Measurements from ENCODE around the gene CHADL.

Gene CHADL, protein sequence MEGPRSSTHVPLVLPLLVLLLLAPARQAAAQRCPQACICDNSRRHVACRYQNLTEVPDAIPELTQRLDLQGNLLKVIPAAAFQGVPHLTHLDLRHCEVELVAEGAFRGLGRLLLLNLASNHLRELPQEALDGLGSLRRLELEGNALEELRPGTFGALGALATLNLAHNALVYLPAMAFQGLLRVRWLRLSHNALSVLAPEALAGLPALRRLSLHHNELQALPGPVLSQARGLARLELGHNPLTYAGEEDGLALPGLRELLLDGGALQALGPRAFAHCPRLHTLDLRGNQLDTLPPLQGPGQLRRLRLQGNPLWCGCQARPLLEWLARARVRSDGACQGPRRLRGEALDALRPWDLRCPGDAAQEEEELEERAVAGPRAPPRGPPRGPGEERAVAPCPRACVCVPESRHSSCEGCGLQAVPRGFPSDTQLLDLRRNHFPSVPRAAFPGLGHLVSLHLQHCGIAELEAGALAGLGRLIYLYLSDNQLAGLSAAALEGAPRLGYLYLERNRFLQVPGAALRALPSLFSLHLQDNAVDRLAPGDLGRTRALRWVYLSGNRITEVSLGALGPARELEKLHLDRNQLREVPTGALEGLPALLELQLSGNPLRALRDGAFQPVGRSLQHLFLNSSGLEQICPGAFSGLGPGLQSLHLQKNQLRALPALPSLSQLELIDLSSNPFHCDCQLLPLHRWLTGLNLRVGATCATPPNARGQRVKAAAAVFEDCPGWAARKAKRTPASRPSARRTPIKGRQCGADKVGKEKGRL

DNA sequence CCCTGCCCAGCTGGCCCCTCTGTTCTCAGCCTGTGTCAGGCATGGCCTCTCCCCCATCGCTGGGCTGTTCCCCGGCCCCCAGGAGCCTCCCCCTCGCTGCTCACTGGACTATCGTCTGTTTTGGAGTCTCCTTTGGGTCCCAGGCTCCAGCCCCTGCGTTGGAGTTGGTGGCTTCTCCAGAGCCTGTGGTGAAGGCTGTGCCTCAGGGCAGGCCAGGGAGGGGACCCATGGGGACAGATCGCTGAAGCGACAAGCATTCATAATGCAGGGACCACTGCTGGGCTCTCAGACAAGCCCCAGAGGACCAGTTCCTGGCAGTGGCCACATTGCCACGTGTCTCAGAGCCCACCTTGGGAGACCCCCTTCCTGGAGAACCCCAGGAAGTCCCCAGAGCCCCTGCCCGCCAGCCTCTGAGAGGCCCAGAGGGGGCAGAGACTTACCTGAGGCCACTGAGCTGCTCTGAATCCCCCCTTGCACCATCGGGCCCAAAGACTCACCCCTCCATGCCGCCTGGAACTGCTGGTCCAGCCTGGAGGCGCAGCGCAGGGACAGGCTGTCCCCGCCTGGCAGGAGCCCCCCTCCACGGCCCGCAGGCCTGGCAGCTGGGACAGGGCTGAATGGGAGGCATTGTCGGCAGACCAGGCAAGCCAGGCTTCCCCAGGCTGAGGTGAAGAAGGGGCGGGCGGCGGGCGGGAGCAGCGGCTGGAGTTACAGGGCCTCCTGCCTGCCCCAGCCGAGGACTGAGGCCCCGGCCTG is at the start of gene CHADL:
TSS of gene CHADL (minus strand) at position 555 of the 756 bp plus-strand sequence. CDS start at position 505, 50 bp downstream.
- H3K4me1 Mint-ChIP-seq (ENCODE audit: low read depth): peaks cover 6% of the 10 kb centered on the region
- no peaks in the 10 kb centered on the region for H3K36me3 Mint-ChIP-seq (ENCODE audit: low read depth)
- no peaks in the 10 kb centered on the region for H3K9me3 Mint-ChIP-seq
- no peak within 1 kb of the TSS for H3K4me3 Mint-ChIP-seq
- no peak within 1 kb of the TSS for H3K27ac Mint-ChIP-seq
- no peaks in the 10 kb centered on the region for H3K27me3 Mint-ChIP-seq

DNA sequence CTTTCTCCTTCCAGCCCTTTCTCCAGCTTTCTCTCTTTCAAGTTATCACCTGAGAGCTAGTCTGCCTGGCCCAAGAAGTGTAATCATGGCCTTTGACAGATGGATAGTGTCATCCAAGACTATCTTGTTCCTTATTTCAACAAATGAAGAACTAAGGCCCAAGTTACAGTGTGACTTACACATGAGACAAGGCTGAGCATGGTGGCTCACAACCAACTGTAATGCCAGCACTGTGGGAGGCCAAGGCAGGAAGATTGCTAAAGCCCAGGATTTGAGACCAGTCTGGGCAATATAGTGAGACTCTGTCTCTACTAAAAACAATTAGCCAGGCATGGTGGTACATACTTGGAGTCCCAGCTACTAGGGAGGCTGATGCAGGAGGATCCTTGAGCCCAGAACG is 48.9 kb upstream of the CHADL start:
- H3K4me1 Mint-ChIP-seq (ENCODE audit: low read depth): peaks cover 21% of the 10 kb centered on the region
- H3K36me3 Mint-ChIP-seq (ENCODE audit: low read depth): peaks cover 5% of the 10 kb centered on the region
- H3K4me3 Mint-ChIP-seq: no peak overlapping the region
- H3K27ac Mint-ChIP-seq: no peak overlapping the region
- H3K27me3 Mint-ChIP-seq: no peaks in the 10 kb centered on the region
- H3K9me3 Mint-ChIP-seq: no peaks in the 10 kb centered on the region

DNA sequence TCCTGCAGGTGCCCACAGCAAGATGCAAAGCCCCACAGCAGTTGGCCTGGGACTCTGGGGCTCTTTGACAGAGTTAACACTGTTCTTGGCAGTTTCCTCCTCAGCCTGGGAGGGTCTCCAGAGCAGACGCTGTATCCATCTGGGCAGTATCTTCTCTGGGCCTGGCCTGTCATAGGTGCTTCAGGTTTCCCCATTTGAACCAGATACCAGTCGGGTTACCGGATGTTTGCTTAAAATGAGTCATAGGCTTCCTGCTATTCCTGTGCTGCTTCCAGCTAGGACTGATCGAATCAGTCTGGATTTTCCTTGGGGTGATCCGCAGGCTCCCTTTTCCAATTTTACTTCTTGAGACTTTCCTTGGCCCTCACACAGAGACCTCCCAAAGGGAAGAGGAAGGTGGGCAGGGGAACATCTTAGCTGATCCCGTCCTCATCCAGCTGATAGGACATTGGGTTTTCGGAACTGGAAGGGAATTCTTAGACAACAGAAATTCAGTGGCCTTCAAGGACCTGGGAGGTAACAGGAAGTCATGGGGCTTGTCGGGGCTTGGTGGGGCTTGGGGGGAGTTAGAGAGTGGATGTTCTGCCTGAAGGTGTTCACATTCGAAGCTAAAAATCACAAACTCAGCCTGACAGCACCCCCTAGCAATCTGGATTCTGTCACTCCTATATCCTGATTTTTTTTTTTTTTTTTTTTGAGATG is 47.7 kb upstream of the CHADL start:
- no peak overlapping the region for H3K4me3 Mint-ChIP-seq
- peaks cover 11% of the 10 kb centered on the region for H3K36me3 Mint-ChIP-seq (ENCODE audit: low read depth)
- no peaks in the 10 kb centered on the region for H3K9me3 Mint-ChIP-seq

DNA sequence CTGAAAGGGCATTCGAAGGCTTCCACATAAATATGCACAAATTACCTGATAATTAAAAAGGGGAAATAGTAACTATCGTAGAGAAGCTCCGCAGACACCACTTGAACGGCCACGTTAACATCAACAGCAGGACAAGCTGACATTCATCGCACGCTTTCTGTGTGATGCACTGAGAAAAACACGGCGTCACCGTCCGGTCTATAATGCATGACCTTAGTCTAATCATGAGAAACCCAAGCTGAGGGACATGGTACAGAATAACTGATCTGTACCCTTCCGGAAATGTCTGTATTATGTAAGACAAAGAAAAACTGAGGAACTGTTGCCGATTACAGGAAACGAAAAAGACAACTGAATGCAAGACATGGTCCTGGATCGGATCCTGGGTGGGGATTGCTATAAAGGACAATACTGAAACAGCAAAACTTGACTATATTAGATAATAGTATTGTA is 45.9 kb upstream of the CHADL start:
- Mint-ChIP-seq H3K9me3 (no peaks in the 10 kb centered on the region), H3K4me3 (peak overlapping the region; percentile 94), H3K36me3 (ENCODE audit: low read depth) (peaks cover 21% of the 10 kb centered on the region), H3K27ac (peak overlapping the region; percentile 92), H3K27me3 (no peaks in the 10 kb centered on the region), H3K4me1 (ENCODE audit: low read depth) (peaks cover 40% of the 10 kb centered on the region)

More for the DNA sequence above, 47.7 kb upstream of the CHADL start:
- Mint-ChIP-seq H3K27ac (peak overlapping the region; percentile 10), H3K4me1 (ENCODE audit: low read depth) (peaks cover 30% of the 10 kb centered on the region), H3K27me3 (no peaks in the 10 kb centered on the region)

DNA sequence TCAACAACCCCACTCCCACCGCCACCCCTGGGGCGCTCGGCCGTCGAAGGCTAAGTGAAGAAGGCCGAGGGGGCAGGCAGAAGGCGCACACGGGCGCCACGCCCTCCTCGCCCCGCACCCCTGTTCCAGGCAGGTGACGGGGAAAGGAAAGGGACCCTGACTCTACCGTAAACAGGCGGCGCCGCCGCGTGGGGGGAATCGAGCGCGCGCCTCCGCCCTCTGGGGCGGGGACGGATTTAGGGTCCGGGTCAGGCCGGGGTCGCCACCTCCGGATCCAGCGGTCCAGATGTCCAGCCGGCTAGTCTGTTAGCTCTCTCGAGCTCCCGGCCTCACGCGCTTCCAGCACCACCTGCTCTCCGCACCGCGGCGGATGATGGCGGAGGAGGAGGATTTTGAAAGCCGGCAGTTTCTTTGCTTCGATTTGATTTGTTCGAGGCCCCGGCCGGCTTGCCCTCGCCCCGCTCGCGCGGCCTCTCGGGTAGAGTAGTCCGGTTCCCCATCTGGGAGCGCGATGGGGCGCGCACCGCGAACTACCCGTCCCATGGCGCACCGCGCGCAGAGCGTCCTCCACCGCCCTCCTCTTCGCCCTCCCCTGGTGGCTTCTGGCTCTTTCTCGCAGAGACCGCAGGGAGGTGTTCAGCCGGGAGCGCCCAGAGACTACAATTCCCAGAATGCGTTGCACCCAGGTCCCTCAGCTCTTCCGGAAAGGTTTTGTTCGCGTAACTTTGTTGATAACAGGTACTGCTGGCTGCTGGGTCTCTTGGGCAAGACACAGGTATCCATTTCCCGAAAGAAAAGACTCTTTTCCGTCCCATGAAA is 45.3 kb upstream of the CHADL start, which contains the start of gene RANGAP1:
TSS of gene RANGAP1 (minus strand) at position 368 of the 819 bp plus-strand sequence. CDS start 5,143 bp downstream, outside the sequence.
- Mint-ChIP-seq H3K9me3 (no peaks in the 10 kb centered on the region), H3K36me3 (ENCODE audit: low read depth) (peaks cover 26% of the 10 kb centered on the region), H3K4me1 (ENCODE audit: low read depth) (peaks cover 43% of the 10 kb centered on the region), H3K27me3 (no peaks in the 10 kb centered on the region), H3K4me3 (peak within 1 kb of the TSS; percentile 94), H3K27ac (peak within 1 kb of the TSS; percentile 92)

DNA sequence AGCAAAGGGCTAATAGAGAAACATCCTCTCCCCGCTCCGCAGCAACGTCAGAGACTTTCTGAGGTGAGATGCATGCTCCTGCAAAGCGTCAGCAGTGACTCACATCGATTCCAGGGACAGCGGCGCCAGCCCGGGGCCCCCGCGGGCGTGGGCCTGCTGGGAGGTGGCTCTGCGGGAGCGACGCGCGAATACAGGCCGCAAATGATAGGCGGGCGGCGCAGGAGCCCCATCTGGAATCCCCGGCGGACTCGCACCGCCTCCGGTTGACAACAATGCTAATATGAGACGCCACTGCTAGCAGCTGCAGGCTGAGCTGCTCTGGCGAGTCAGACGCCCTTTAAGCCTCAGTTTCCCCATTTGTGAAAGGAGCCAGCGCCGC is 44.7 kb upstream of the CHADL start:
- Mint-ChIP-seq H3K27ac (peak overlapping the region; percentile 92), H3K36me3 (ENCODE audit: low read depth) (peaks cover 32% of the 10 kb centered on the region), H3K9me3 (no peaks in the 10 kb centered on the region), H3K4me3 (peak overlapping the region; percentile 94), H3K4me1 (ENCODE audit: low read depth) (peaks cover 46% of the 10 kb centered on the region), H3K27me3 (no peaks in the 10 kb centered on the region)

DNA sequence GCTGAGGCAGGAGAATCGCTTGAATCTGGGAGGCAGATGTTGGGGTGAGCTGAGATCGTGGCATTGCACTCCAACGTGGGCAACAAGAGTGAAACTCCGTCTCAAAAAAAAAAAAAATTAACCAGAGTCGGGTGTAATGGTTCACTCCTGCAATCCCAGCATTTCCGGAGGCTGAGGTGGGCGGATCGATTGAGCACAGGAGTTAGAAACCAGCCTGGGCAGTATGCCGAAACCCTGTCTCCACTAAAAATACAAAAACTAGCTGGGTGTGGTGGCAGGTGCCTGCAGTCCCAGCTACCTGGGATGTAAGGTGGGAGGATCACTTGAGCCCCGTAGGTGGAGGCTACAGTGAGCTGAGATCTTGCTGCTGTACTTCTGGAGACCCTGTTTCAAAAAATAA is 43.7 kb upstream of the CHADL start:
- peaks cover 33% of the 10 kb centered on the region for H3K36me3 Mint-ChIP-seq (ENCODE audit: low read depth)
- H3K4me3 Mint-ChIP-seq: peak overlapping the region; percentile 94
- H3K27ac Mint-ChIP-seq: peak overlapping the region; percentile 92
- H3K27me3 Mint-ChIP-seq: no peaks in the 10 kb centered on the region
- H3K4me1 Mint-ChIP-seq (ENCODE audit: low read depth): peaks cover 47% of the 10 kb centered on the region
- H3K9me3 Mint-ChIP-seq: no peaks in the 10 kb centered on the region

DNA sequence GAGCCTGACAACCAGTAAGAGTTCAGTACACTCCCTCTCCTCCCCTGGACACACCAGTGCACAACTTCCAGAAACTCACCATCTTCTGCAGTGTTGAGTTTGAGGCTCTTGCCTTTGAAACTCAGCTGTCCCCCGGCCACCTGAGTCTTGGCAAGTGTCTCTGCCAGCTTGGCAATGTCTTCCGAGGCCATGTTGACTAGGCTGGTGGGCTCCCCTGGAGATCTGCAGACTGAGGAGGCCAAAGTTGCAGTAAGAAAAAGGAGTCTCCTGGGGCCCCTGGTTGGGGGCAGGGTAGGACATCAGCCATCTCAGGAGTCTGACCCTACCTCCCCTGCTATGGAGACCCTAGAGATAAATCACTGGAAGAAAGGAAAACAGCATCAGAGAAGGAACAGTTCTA is 40.1 kb upstream of the CHADL start:
- H3K27me3 Mint-ChIP-seq: no peaks in the 10 kb centered on the region
- peaks cover 31% of the 10 kb centered on the region for H3K4me1 Mint-ChIP-seq (ENCODE audit: low read depth)
- H3K4me3 Mint-ChIP-seq: no peak overlapping the region
- peaks cover 50% of the 10 kb centered on the region for H3K36me3 Mint-ChIP-seq (ENCODE audit: low read depth)
- H3K9me3 Mint-ChIP-seq: no peaks in the 10 kb centered on the region
- no peak overlapping the region for H3K27ac Mint-ChIP-seq

DNA sequence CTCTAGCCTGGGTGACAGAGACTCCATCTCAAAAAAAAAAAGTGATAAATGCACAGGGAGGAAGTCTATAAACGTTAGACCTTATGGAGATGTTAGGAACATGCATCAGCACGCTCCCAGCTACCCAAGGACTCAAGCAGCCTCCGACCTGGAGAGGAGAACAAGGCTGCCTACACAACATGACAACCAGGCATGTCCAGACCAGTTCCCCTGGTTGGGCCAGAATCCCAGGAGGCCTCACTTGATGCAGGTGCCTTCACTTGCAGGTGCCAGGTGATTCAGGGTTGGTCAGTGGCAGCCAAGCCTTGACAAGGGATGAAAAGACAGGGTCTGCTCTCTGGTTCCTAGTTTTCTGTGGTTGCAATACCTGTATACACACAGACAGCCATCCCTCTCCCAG is 39.3 kb upstream of the CHADL start:
- Mint-ChIP-seq H3K4me3 (no peak overlapping the region), H3K36me3 (ENCODE audit: low read depth) (peaks cover 54% of the 10 kb centered on the region), H3K27ac (no peak overlapping the region), H3K4me1 (ENCODE audit: low read depth) (peaks cover 29% of the 10 kb centered on the region), H3K27me3 (no peaks in the 10 kb centered on the region), H3K9me3 (no peaks in the 10 kb centered on the region)

DNA sequence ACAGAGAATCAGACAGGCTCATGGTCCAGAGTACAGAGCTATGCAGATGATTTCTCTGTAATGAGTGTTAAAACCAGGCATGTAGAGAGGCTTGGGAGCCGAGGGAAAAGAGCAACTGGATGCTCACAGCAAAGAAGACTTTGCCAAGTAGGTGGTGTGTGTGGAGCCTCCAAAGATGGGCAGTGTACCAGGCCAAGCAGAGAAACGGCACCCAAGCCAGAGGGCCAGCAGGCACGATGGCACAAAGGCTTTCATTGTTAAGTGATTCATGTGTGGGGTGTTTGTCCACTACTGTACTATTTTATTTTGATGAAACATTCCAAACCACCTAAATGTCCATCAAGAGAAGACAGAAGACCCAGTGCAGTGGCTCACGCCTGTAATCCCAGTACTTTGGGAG is 34.1 kb upstream of the CHADL start:
- Mint-ChIP-seq H3K36me3 (ENCODE audit: low read depth) (peaks cover 59% of the 10 kb centered on the region), H3K4me3 (no peak overlapping the region), H3K4me1 (ENCODE audit: low read depth) (no peaks in the 10 kb centered on the region), H3K9me3 (no peaks in the 10 kb centered on the region), H3K27ac (no peak overlapping the region), H3K27me3 (no peaks in the 10 kb centered on the region)

DNA sequence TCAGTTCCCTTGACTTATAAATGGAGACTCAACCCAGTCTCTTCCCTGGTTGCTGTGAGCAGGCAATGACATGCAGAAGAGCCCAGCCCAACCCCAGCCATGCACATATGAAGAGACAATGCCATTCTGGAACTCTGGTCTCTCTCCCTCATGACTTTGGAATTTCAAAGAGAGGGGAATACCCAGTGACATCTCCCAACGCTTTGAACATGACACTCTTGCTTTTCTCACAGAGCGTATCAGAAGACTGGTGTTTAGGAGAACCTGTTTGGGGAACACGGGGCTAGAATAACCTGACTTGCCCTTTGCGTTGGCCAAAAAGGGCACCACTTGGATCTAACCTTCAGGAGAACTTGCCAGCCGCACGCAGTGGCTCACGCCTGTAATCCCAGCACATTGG is 32.4 kb upstream of the CHADL start:
- Mint-ChIP-seq H3K36me3 (ENCODE audit: low read depth) (peaks cover 62% of the 10 kb centered on the region), H3K27me3 (no peaks in the 10 kb centered on the region), H3K9me3 (no peaks in the 10 kb centered on the region), H3K4me1 (ENCODE audit: low read depth) (no peaks in the 10 kb centered on the region), H3K4me3 (no peak overlapping the region), H3K27ac (no peak overlapping the region)

DNA sequence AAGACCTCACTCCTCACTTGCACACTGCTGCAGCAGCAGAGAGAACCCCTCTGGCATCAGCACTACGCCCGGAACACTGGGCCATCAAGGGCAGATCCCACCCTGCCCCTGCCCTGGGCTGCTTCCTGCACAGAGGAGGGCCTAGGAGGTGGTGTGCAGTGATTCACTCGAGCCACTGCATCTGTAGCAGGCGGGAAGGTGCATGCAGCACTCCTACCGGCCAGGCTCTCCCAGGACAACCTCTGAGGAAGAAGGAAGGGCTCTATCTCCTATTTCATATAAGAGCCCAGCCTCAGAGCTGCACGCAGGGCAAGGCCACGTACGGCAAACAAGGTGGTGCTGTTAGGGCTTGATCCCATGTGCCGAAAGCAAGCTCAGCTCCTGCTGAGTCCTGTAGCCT is 31.1 kb upstream of the CHADL start:
- H3K27me3 Mint-ChIP-seq: no peaks in the 10 kb centered on the region
- H3K9me3 Mint-ChIP-seq: no peaks in the 10 kb centered on the region
- no peak overlapping the region for H3K4me3 Mint-ChIP-seq
- H3K36me3 Mint-ChIP-seq (ENCODE audit: low read depth): peaks cover 61% of the 10 kb centered on the region
- no peaks in the 10 kb centered on the region for H3K4me1 Mint-ChIP-seq (ENCODE audit: low read depth)
- H3K27ac Mint-ChIP-seq: no peak overlapping the region

DNA sequence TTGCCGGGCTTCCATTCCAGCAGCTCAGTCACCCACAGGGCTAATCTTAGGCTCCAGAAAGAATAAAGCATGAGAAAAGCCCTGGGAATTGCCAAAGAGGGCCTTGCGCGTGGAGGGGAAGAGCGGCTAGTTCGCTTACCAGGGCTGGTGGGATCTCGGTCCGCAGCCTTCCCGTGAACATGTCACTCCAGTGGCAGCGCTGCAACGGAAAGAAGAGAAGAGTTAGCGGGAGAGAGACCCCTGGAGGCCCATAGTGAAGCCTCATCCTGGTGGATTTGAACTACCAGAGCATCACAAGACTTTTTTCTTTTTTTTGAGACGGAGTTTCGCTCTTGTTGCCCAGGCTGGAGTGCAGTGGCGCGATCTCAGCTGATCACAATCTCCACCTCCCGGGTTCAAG is 27.2 kb upstream of the CHADL start:
- Mint-ChIP-seq H3K9me3 (no peaks in the 10 kb centered on the region), H3K36me3 (ENCODE audit: low read depth) (peaks cover 56% of the 10 kb centered on the region), H3K27ac (no peak overlapping the region), H3K4me1 (ENCODE audit: low read depth) (peaks cover 5% of the 10 kb centered on the region), H3K4me3 (no peak overlapping the region), H3K27me3 (no peaks in the 10 kb centered on the region)

Measured in stimulated activated naive CD8-positive, alpha-beta T cell treated with anti-CD3 and anti-CD28 coated beads, Interleukin-15, Interleukin-2, amounts not matched to agents 100 ng/mL and 50 ng/mL, for 24 hours (primary cell).